ENCODE data around the gene RNF149.
A peak's percentile ranks its signal among the peaks of the same experiment; 100 is the strongest.
"Not testable (repeated sequence)": the region's sequence is repeated elsewhere in the genome, so short reads cannot be mapped to it uniquely, and the experiment has no call there.

Gene RNF149

GRCh38 chr2:101308432-101309210 lies at the start of gene RNF149:
Gene RNF149 (minus strand): TSS chr2:101308701. CDS start chr2:101308588, 113 bp downstream.
- DNase-seq, result peak; percentile 96

GRCh38 chr2:101357376-101357775 lies 48.9 kb upstream of the RNF149 start:
- DNase-seq, result no peak

DNA sequence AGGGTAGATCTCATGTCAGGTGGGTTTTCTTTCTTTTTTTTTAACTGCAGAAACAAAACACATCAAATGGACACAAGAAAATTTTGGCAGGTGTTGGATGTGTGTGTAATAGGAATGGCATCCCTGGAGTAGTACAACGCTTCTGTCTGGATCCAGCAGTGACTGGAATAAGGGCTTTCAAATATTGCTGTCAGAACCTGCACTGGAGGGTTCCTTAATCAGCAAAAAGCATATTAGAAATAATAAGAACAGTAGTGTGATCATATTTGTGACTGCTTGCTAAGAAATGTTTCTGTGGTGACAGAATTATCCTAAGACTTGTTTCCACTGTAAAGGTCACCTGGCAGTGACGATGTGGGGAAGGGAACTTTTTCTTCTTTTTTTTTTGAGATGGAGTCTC lies 48.0 kb upstream of the RNF149 start:
- no peak for DNase-seq

GRCh38 chr2:101356055-101356454 lies 47.6 kb upstream of the RNF149 start:
- DNase-seq, result no peak

- DNase-seq, result no peak
Measured at GRCh38 chr2:101355401-101356054, 47.0 kb upstream of the RNF149 start.

- no peak for DNase-seq
Measured at GRCh38 chr2:101354420-101355311, 46.2 kb upstream of the RNF149 start.

- DNase-seq, result not testable (repeated sequence)
Measured at GRCh38 chr2:101352631-101353030, 44.1 kb upstream of the RNF149 start.

GRCh38 chr2:101351207-101351606 lies 42.7 kb upstream of the RNF149 start:
- DNase-seq, result no peak

DNA sequence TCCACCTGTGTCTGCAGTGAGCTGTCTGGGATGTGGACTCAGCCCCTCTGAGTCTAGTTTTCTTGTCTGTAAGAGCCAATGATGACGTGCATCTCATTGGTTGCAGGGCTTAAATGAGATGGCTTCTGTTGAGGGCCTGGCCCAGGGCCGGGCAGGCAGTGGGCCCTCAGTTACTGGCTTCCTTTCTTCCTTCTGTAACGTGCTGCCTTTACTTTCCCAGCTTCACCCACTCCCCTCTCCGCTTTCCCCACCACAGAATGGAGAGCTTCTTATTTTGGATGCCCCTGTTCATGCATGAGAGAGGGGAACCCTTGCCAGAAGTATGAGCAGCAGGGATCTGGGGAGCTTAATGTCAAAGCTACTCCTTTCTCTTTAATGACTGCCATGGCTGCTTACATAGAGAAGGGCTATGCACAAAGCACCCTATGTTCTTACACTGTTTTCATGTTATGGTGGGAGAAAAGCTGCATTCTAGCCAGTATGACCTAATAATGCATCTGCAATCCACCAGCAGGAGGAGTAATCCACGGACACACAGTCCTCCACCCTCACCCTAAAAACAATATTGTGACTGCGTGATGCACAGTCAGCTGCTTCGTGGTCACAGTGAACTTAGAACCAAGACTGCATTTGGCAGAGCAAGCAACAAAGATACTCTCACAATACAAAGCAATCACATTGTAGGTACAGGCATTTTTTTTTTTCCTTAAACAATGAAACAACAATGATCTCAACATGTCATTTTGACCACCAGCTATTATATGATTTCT lies 41.6 kb upstream of the RNF149 start:
- no peak for DNase-seq

DNA sequence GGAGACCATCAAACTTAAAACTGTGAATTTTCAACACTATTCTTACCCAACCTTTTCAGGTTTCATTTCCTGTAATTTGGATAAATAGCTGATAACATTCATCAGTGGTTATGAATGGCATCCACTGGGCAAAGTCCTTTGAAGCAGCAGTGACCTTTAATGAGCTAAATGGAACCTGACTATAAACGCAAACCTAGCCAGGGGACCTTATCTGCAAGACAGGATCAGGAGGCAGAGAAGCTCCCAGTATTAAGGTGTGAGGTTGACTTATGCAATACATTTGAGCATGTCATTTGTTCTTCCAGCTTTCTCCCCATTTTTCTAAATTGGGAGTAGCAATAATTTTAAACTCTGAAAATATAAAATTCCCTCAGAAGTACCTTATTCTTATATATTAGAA lies 40.4 kb upstream of the RNF149 start:
- no peak for DNase-seq

DNA sequence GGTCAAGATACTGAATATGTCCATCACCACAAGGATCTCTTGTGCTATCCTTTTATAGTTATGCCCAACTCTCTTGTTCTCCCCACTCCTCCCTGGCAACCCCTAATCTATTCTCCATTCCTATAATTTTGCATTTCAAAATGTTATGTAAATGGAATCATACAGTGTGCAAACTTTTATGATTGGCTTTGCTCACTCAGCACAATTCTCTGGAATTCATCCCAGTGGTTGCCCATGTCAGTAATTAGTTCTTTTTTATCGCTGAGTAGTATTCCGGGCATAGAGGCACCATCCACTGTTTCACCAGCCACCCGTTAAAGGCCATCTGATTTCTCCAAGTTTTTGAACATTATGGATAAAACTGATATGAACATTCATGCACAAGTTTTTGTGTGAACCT lies 38.4 kb upstream of the RNF149 start:
- no peak for DNase-seq

DNA sequence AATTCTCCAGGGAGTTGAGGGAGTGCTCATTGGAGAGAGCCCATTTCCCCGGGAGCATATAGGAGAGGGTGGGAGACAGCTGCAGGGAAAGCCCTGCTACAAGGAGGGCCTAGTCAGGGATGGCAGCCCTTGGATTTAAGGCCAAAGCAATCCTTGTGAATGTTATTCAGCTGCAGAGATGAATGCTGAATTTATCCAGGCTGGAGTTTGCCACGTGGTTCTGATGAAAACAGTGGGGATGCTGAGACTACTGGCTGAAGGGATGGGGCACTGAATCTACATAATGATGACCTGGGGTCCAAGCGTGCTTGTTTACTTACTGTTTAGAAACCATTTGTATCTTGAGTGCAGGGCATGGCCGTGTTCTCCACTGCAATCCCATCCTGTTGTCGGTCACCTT lies 35.6 kb upstream of the RNF149 start:
- DNase-seq, result no peak

DNA sequence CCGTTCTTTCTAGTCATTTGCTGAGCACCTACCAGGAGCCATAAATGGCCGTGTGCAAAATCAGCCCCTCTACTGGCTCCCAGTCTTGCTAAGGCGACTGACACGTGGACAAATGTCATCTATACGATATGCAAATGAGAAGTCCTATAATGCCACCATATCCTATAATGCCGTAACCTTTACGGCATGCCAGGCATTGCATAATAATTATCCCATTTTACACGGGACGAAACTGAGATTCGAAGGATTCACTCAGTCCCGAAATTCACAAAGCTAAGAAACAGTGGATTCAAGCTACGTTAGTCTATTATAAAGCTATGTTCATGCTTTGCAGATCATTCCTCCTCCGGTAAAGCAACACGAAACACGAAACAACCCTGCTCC lies 34.1 kb upstream of the RNF149 start:
- DNase-seq, result no peak

GRCh38 chr2:101341901-101342624 lies 33.6 kb upstream of the RNF149 start:
- no peak for DNase-seq

- no peak for DNase-seq
Measured at GRCh38 chr2:101341421-101341820, 32.9 kb upstream of the RNF149 start.

GRCh38 chr2:101340141-101340551 lies 31.6 kb upstream of the RNF149 start:
- DNase-seq, result no peak

- DNase-seq, result no peak
Measured at GRCh38 chr2:101339266-101339880, 30.9 kb upstream of the RNF149 start.

- DNase-seq, result no peak
Measured at GRCh38 chr2:101337877-101338276, 29.4 kb upstream of the RNF149 start.

DNA sequence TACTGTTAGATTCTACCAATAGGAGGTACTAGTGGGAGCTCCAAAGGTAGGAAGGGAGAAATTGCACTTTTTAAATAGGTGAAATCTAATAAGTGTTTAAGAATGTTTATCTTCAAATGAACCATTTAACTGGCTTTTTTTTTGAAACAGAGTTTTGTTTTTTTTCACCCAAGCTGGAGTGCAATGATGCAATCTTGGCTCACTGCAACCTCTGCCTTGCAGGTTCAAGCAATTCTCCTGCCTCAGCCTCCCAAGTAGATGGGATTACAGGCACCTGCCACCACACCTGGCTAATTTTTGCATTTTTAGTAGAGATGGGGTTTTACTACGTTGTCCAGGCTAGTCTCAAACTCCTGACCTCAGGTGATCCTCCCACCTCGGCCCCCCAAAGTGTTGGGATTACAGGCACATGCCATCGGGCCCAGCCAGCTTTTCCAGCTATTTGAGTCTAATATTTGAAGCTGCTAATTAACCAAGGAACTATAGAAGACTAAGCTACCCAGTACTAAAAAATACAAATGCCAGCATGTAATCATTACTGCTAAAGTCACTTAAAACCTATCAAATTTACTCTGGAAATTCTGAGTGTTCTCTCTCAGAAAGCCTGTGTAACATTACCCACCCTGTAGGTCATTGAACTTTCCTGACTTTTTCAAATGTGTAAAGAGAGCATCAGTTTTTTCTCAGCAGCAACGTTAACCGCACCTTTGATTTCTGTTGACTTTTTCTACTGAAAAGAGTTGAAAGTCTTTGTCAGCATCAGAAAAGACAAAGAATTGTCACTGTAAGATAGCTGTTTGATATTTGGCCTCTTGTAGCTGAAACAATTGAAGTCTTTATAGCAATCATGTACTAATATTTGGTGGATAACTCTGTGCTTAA lies 24.6 kb upstream of the RNF149 start:
- DNase-seq, result no peak

DNA sequence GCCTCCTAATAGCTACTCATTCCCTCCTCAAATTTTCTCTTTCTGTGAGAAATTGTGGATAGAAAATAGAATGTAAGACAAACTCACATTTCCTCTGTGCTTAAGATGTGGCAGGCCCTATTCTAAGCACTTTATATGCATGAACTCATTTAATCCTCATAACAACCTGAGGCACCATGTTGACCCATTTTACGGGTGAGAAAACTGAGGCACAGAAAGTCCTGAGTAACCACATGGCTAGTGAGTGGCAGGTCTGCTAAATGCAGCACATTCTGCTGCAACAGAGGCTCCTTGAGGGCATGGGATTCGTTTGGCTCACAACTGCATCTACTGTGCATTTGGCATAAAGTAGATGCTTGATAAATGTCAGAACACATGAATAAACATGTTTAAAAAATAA lies 22.7 kb upstream of the RNF149 start:
- no peak for DNase-seq
